SK-N-SH (cell line): ENCODE results near the gene LPIN1.

Experiments used
- CTCF ChIP-seq: fragments of 200-600 bp; sonication (generic); IDR thresholded peaks from 2 replicates; pipeline ENCODE4 v1.6.1; 2017; ENCODE audit warnings: antibody characterized with exemption, mild to moderate bottlenecking, moderate library complexity
- EP300 ChIP-seq, 2 experiments: IDR thresholded peaks; 2 replicates each; pipeline versions ENCODE4 v1.4.0 to v1.6.1; 2012; ENCODE audit warnings: borderline replicate concordance in 1 of 2, low read depth in 1 of 2, low read length in 1 of 2
- FOXJ3 ChIP-seq: sonication (generic); formaldehyde crosslinking; IDR thresholded peaks from 2 replicates; pipeline ENCODE4 v1.5.1; 2020; ENCODE audit warnings: mild to moderate bottlenecking, missing genetic modification reagents
- GABPA ChIP-seq: IDR thresholded peaks from 2 replicates; pipeline ENCODE4 v1.4.0; 2012; ENCODE audit warnings: low read depth, mild to moderate bottlenecking
- NRF1 ChIP-seq: IDR thresholded peaks from 2 replicates; pipeline ENCODE4 v1.6.1; 2012; ENCODE audit warnings: low read depth, mild to moderate bottlenecking, low read length
- POLR2AphosphoS5 ChIP-seq: IDR thresholded peaks from 2 replicates; pipeline ENCODE4 v1.6.1; 2012; ENCODE audit warnings: low read depth, low read length
- RAD21 ChIP-seq: IDR thresholded peaks from 2 replicates; pipeline ENCODE4 v1.6.1; 2012; ENCODE audit warnings: mild to moderate bottlenecking, low read length
- REST ChIP-seq: IDR thresholded peaks from 2 replicates; pipeline ENCODE4 v1.6.1; 2012; ENCODE audit warnings: mild to moderate bottlenecking, low read depth, low read length, moderate library complexity
- SIN3A ChIP-seq: IDR thresholded peaks from 2 replicates; pipeline ENCODE4 v1.6.1; 2012; ENCODE audit warnings: low read depth, mild to moderate bottlenecking, low read length, moderate library complexity, borderline replicate concordance
- SMC3 ChIP-seq: IDR thresholded peaks from 2 replicates; pipeline ENCODE4 v1.6.1; 2012; ENCODE audit warnings: low read depth, low read length, improper control_type of control experiment
- TAF1 ChIP-seq: IDR thresholded peaks from 2 replicates; pipeline ENCODE4 v1.6.1; 2012; ENCODE audit warnings: low read depth, mild to moderate bottlenecking, low read length, moderate library complexity, borderline replicate concordance
- USF1 ChIP-seq: IDR thresholded peaks from 2 replicates; pipeline ENCODE4 v1.4.0; 2012; ENCODE audit warnings: low read depth, borderline replicate concordance
- USF2 ChIP-seq: fragments of 150-350 bp; IDR thresholded peaks from 2 replicates; pipeline ENCODE4 v1.6.1; 2017; ENCODE audit warnings: antibody characterized with exemption, low read length, low read depth, borderline replicate concordance
- YY1 ChIP-seq: IDR thresholded peaks from 2 replicates; pipeline ENCODE4 v1.4.0; 2012; ENCODE audit warnings: low read depth, mild to moderate bottlenecking

- TF ChIP-seq CTCF: no peak
- no peak for TF ChIP-seq POLR2AphosphoS5
- no peak for TF ChIP-seq TAF1
- TF ChIP-seq REST: no peak
- TF ChIP-seq FOXJ3 (CRISPR knock-in tag): no peak
- no peak for TF ChIP-seq USF1
- TF ChIP-seq USF2: no peak
- no peak for TF ChIP-seq NRF1
- no peak for TF ChIP-seq GABPA
- TF ChIP-seq YY1: no peak
- TF ChIP-seq RAD21: no peak
- no peak for TF ChIP-seq EP300 (IDR thresholded peaks at IDR 0.05; ENCODE audit: borderline replicate concordance in 1 of 2, low read depth in 1 of 2, low read length in 1 of 2)
- no peak for TF ChIP-seq SMC3
- no peak for TF ChIP-seq SIN3A
These were observed 93.5 kb downstream of the LPIN1 start for GRCh38 chr2:11839916-11840315.
